ENCODE data around the gene NUAK2.

- no peak for TF ChIP-seq CTCF (IDR thresholded peaks at IDR 0.05; ENCODE audit: low read depth, low read length, missing input control)
- no peak for TF ChIP-seq REST (IDR thresholded peaks at IDR 0.05)
- TF ChIP-seq TAF1 (conservative IDR thresholded peaks at IDR 0.05) = no peak
- TF ChIP-seq RAD21 (IDR thresholded peaks at IDR 0.05) = no peak
- no peak for TF ChIP-seq ATF3 (IDR thresholded peaks at IDR 0.05)
- no peak for TF ChIP-seq SP1 (IDR thresholded peaks at IDR 0.05)
- no peak for TF ChIP-seq JUND (IDR thresholded peaks at IDR 0.05)
- TF ChIP-seq FOXA2 (IDR thresholded peaks at IDR 0.05) = no peak
- no peak for TF ChIP-seq MAX (IDR thresholded peaks at IDR 0.05)
- no peak for TF ChIP-seq YY1 (IDR thresholded peaks at IDR 0.05)
- TF ChIP-seq EGR1 (IDR thresholded peaks at IDR 0.05; ENCODE audit: low read depth in 2 of 2) = no peak
- no peak for TF ChIP-seq ZBTB33 (IDR thresholded peaks at IDR 0.05)
- no peak for TF ChIP-seq GABPA (IDR thresholded peaks at IDR 0.05 in 1 of 2, conservative IDR thresholded peaks at IDR 0.05 in 1 of 2)
- TF ChIP-seq RXRA (IDR thresholded peaks at IDR 0.05) = no peak
Observed at GRCh38 chr1:205286335-205286950, 35.1 kb downstream of the NUAK2 start.
